Measurements from ENCODE around the gene RGL3.
A peak's percentile ranks its signal among the peaks of the same experiment; 100 is the strongest.
"Not testable (repeated sequence)": the region's sequence is repeated elsewhere in the genome, so short reads cannot be mapped to it uniquely, and the experiment has no call there.

RGL3 gene

GRCh38 chr19:11418549-11419506 lies at the start of gene RGL3:
Gene RGL3, minus strand, starts transcription at chr19:11419314. Its CDS starts 36 bp downstream, at chr19:11419278.
- peak within 1 kb of the TSS; percentile 48 for H3K4me3 Mint-ChIP-seq
- no peak for ATAC-seq (replicated peaks; ENCODE audit: extremely low read depth, poor library complexity, severe bottlenecking)
- peaks cover 35% of the 10 kb centered on the region for H3K4me1 Mint-ChIP-seq
- no peaks in the 10 kb centered on the region for H3K9me3 Mint-ChIP-seq
- H3K27me3 Mint-ChIP-seq: peaks cover 79% of the 10 kb centered on the region
- H3K36me3 Mint-ChIP-seq (ENCODE audit: insufficient read depth): no peaks in the 10 kb centered on the region
- no peak for DNase-seq (ENCODE audit: low spot score in 2 of 2)
- H3K27ac Mint-ChIP-seq (ENCODE audit: low read depth): no peak within 1 kb of the TSS

- not testable (repeated sequence) for ATAC-seq (replicated peaks; ENCODE audit: extremely low read depth, poor library complexity, severe bottlenecking); DNase-seq (ENCODE audit: low spot score in 2 of 2); H3K27ac Mint-ChIP-seq (ENCODE audit: low read depth); H3K4me1 Mint-ChIP-seq; H3K9me3 Mint-ChIP-seq; H3K4me3 Mint-ChIP-seq; H3K36me3 Mint-ChIP-seq (ENCODE audit: insufficient read depth)
- peaks cover 11% of the 10 kb centered on the region for H3K27me3 Mint-ChIP-seq
Measured at GRCh38 chr19:11468266-11468845, 49.2 kb upstream of the RGL3 start.

- Mint-ChIP-seq H3K36me3 (ENCODE audit: insufficient read depth) (peaks cover 2% of the 10 kb centered on the region), H3K27ac (ENCODE audit: low read depth) (no peak overlapping the region), H3K9me3 (no peaks in the 10 kb centered on the region), H3K4me1 (no peaks in the 10 kb centered on the region), H3K27me3 (peaks cover 4% of the 10 kb centered on the region), H3K4me3 (no peak overlapping the region)
- DNase-seq (ENCODE audit: low spot score in 2 of 2): no peak
- ATAC-seq (replicated peaks; ENCODE audit: extremely low read depth, poor library complexity, severe bottlenecking): no peak
Measured at GRCh38 chr19:11465600-11465999, 46.5 kb upstream of the RGL3 start.

- Mint-ChIP-seq H3K4me1 (no peaks in the 10 kb centered on the region), H3K4me3 (no peak overlapping the region), H3K27me3 (peaks cover 14% of the 10 kb centered on the region), H3K36me3 (ENCODE audit: insufficient read depth) (peaks cover 2% of the 10 kb centered on the region), H3K9me3 (no peaks in the 10 kb centered on the region), H3K27ac (ENCODE audit: low read depth) (no peak overlapping the region)
- ATAC-seq (replicated peaks; ENCODE audit: extremely low read depth, poor library complexity, severe bottlenecking) (no peak), DNase-seq (ENCODE audit: low spot score in 2 of 2) (no peak)
Measured at GRCh38 chr19:11464333-11465265, 45.5 kb upstream of the RGL3 start.

GRCh38 chr19:11463391-11463790 lies 44.3 kb upstream of the RGL3 start:
- ATAC-seq (replicated peaks; ENCODE audit: extremely low read depth, poor library complexity, severe bottlenecking) (peak; percentile 60), DNase-seq (ENCODE audit: low spot score in 2 of 2) (no peak)
- Mint-ChIP-seq H3K4me1 (no peaks in the 10 kb centered on the region), H3K36me3 (ENCODE audit: insufficient read depth) (peaks cover 2% of the 10 kb centered on the region), H3K4me3 (no peak overlapping the region), H3K27me3 (peaks cover 20% of the 10 kb centered on the region), H3K27ac (ENCODE audit: low read depth) (no peak overlapping the region), H3K9me3 (no peaks in the 10 kb centered on the region)

GRCh38 chr19:11461453-11461852 lies 42.3 kb upstream of the RGL3 start:
- H3K36me3 Mint-ChIP-seq (ENCODE audit: insufficient read depth): peaks cover 4% of the 10 kb centered on the region
- peaks cover 25% of the 10 kb centered on the region for H3K27me3 Mint-ChIP-seq
- ATAC-seq (replicated peaks; ENCODE audit: extremely low read depth, poor library complexity, severe bottlenecking): no peak
- H3K4me1 Mint-ChIP-seq: no peaks in the 10 kb centered on the region
- DNase-seq (ENCODE audit: low spot score in 2 of 2): no peak
- H3K27ac Mint-ChIP-seq (ENCODE audit: low read depth): no peak overlapping the region
- H3K4me3 Mint-ChIP-seq: no peak overlapping the region
- no peaks in the 10 kb centered on the region for H3K9me3 Mint-ChIP-seq

GRCh38 chr19:11460207-11460606 lies 41.1 kb upstream of the RGL3 start:
- peaks cover 2% of the 10 kb centered on the region for H3K36me3 Mint-ChIP-seq (ENCODE audit: insufficient read depth)
- peaks cover 25% of the 10 kb centered on the region for H3K27me3 Mint-ChIP-seq
- H3K4me3 Mint-ChIP-seq: no peak overlapping the region
- no peak for ATAC-seq (replicated peaks; ENCODE audit: extremely low read depth, poor library complexity, severe bottlenecking)
- H3K9me3 Mint-ChIP-seq: no peaks in the 10 kb centered on the region
- H3K4me1 Mint-ChIP-seq: no peaks in the 10 kb centered on the region
- no peak for DNase-seq (ENCODE audit: low spot score in 2 of 2)
- no peak overlapping the region for H3K27ac Mint-ChIP-seq (ENCODE audit: low read depth)

GRCh38 chr19:11458912-11459311 lies 39.8 kb upstream of the RGL3 start:
- not testable (repeated sequence) for H3K36me3 Mint-ChIP-seq (ENCODE audit: insufficient read depth); DNase-seq (ENCODE audit: low spot score in 2 of 2); H3K27ac Mint-ChIP-seq (ENCODE audit: low read depth); H3K4me1 Mint-ChIP-seq; ATAC-seq (replicated peaks; ENCODE audit: extremely low read depth, poor library complexity, severe bottlenecking); H3K9me3 Mint-ChIP-seq; H3K4me3 Mint-ChIP-seq
- peaks cover 25% of the 10 kb centered on the region for H3K27me3 Mint-ChIP-seq

GRCh38 chr19:11458236-11458900 lies 39.3 kb upstream of the RGL3 start:
- no peaks in the 10 kb centered on the region for H3K9me3 Mint-ChIP-seq
- peaks cover 25% of the 10 kb centered on the region for H3K27me3 Mint-ChIP-seq
- ATAC-seq (replicated peaks; ENCODE audit: extremely low read depth, poor library complexity, severe bottlenecking): no peak
- no peak overlapping the region for H3K4me3 Mint-ChIP-seq
- H3K4me1 Mint-ChIP-seq: no peaks in the 10 kb centered on the region
- no peak for DNase-seq (ENCODE audit: low spot score in 2 of 2)
- H3K27ac Mint-ChIP-seq (ENCODE audit: low read depth): no peak overlapping the region
- H3K36me3 Mint-ChIP-seq (ENCODE audit: insufficient read depth): peaks cover 2% of the 10 kb centered on the region

- Mint-ChIP-seq H3K4me1 (no peaks in the 10 kb centered on the region), H3K27me3 (peaks cover 25% of the 10 kb centered on the region), H3K36me3 (ENCODE audit: insufficient read depth) (peaks cover 2% of the 10 kb centered on the region), H3K4me3 (no peak overlapping the region), H3K9me3 (no peaks in the 10 kb centered on the region), H3K27ac (ENCODE audit: low read depth) (no peak overlapping the region)
- no peak for DNase-seq (ENCODE audit: low spot score in 2 of 2)
- no peak for ATAC-seq (replicated peaks; ENCODE audit: extremely low read depth, poor library complexity, severe bottlenecking)
Measured at GRCh38 chr19:11457831-11458230, 38.7 kb upstream of the RGL3 start.

GRCh38 chr19:11457115-11457514 lies 38.0 kb upstream of the RGL3 start:
- Mint-ChIP-seq H3K9me3 (no peaks in the 10 kb centered on the region), H3K27me3 (peaks cover 25% of the 10 kb centered on the region), H3K36me3 (ENCODE audit: insufficient read depth) (peaks cover 2% of the 10 kb centered on the region), H3K4me1 (no peaks in the 10 kb centered on the region), H3K4me3 (no peak overlapping the region), H3K27ac (ENCODE audit: low read depth) (no peak overlapping the region)
- DNase-seq (ENCODE audit: low spot score in 2 of 2) (no peak), ATAC-seq (replicated peaks; ENCODE audit: extremely low read depth, poor library complexity, severe bottlenecking) (no peak)

- ATAC-seq (replicated peaks; ENCODE audit: extremely low read depth, poor library complexity, severe bottlenecking) (no peak), DNase-seq (ENCODE audit: low spot score in 2 of 2) (no peak)
- Mint-ChIP-seq H3K4me3 (no peak overlapping the region), H3K4me1 (no peaks in the 10 kb centered on the region), H3K27me3 (peaks cover 25% of the 10 kb centered on the region), H3K9me3 (no peaks in the 10 kb centered on the region), H3K36me3 (ENCODE audit: insufficient read depth) (peaks cover 2% of the 10 kb centered on the region), H3K27ac (ENCODE audit: low read depth) (no peak overlapping the region)
Measured at GRCh38 chr19:11456659-11457058, 37.5 kb upstream of the RGL3 start.
